PFSK-1 (cell line): Measurements from ENCODE around the gene SLC35D3.

Source experiments
- FOXP2 ChIP-seq: optimal IDR thresholded peaks from 2 replicates; pipeline ENCODE3; 2011; ENCODE audit warnings: borderline replicate concordance, control low read depth, inconsistent platforms; ENCODE audit not compliant: insufficient read depth; ENCODE audit errors: extremely low read length, extremely low read depth
- POLR2AphosphoS5 ChIP-seq: IDR thresholded peaks from 2 replicates; pipeline ENCODE4 v1.6.1; 2012; ENCODE audit warnings: low read depth, mild to moderate bottlenecking, control low read depth, low read length, moderate library complexity
- REST ChIP-seq, 2 experiments: IDR thresholded peaks; 2 replicates each; pipeline versions ENCODE4 v1.6.1 to v1.8.0; 2011 to 2012; ENCODE audit warnings: low read depth in 2 of 2, low read length in 2 of 2, control low read depth in 1 of 2, inconsistent platforms in 1 of 2, mild to moderate bottlenecking in 1 of 2, moderate library complexity in 1 of 2; ENCODE audit not compliant: insufficient read depth in 1 of 2
- SIN3A ChIP-seq: IDR thresholded peaks from 2 replicates; pipeline ENCODE4 v1.6.1; 2012; ENCODE audit warnings: mild to moderate bottlenecking, low read length, moderate library complexity, borderline replicate concordance; ENCODE audit not compliant: insufficient read depth
- TAF1 ChIP-seq: IDR thresholded peaks from 2 replicates; pipeline ENCODE4 v1.6.1; 2012; ENCODE audit warnings: low read length, control low read depth, borderline replicate concordance; ENCODE audit not compliant: insufficient read depth

Gene SLC35D3

GRCh38 chr6:136921381-136921935 lies 643 bp upstream of the SLC35D3 start:
- no peak for TF ChIP-seq FOXP2
- no peak for TF ChIP-seq REST (IDR thresholded peaks at IDR 0.05; ENCODE audit: insufficient read depth in 1 of 2, low read depth in 2 of 2, low read length in 2 of 2)
- TF ChIP-seq SIN3A = no peak
- TF ChIP-seq POLR2AphosphoS5 = no peak
- no peak for TF ChIP-seq TAF1

- TF ChIP-seq POLR2AphosphoS5 (no peak), FOXP2 (no peak)
Observed at GRCh38 chr6:136922685-136923006, 545 bp downstream of the SLC35D3 start.

GRCh38 chr6:136923116-136923953 lies 1.2 kb downstream of the SLC35D3 start:
- no peak for TF ChIP-seq POLR2AphosphoS5
- no peak for TF ChIP-seq FOXP2
- no peak for TF ChIP-seq TAF1
- TF ChIP-seq SIN3A = no peak
- TF ChIP-seq REST (IDR thresholded peaks at IDR 0.05; ENCODE audit: insufficient read depth in 1 of 2, low read depth in 2 of 2, low read length in 2 of 2) = no peak

GRCh38 chr6:136923954-136924673 lies 2.0 kb downstream of the SLC35D3 start:
- TF ChIP-seq REST (IDR thresholded peaks at IDR 0.05; ENCODE audit: insufficient read depth in 1 of 2, low read depth in 2 of 2, low read length in 2 of 2) (no peak), TAF1 (no peak), POLR2AphosphoS5 (no peak), SIN3A (no peak), FOXP2 (no peak)

- TF ChIP-seq POLR2AphosphoS5 (no peak), REST (IDR thresholded peaks at IDR 0.05; ENCODE audit: insufficient read depth in 1 of 2, low read depth in 2 of 2, low read length in 2 of 2) (no peak), FOXP2 (no peak), SIN3A (no peak), TAF1 (no peak)
Observed at GRCh38 chr6:136926383-136926782, 4.3 kb downstream of the SLC35D3 start.
